IPS DF 6.9 (cell line): ENCODE data around the gene PHOX2A.
"Not testable (repeated sequence)": the region's sequence is repeated elsewhere in the genome, so short reads cannot be mapped to it uniquely, and the experiment has no call there.

ENCODE experiments used
- DNase-seq: peaks from one replicate; pipeline ENCODE4 v3.0.0-alpha.2; 2013; ENCODE audit warnings: low read depth, low spot score
- H3K27ac ChIP-seq: one replicate; pipeline ENCODE4 v1.5.1; 2013; ENCODE audit warnings: low read length, control low read depth
- H3K27me3 ChIP-seq: 2 replicates; pipeline ENCODE4 v1.6.1; 2013; ENCODE audit warnings: mild to moderate bottlenecking, low read length; ENCODE audit not compliant: control insufficient read depth, insufficient read depth
- H3K36me3 ChIP-seq: 2 replicates; pipeline ENCODE4 v1.6.1; 2013; ENCODE audit warnings: low read length; ENCODE audit not compliant: control insufficient read depth, insufficient read depth
- H3K4me1 ChIP-seq: 2 replicates; pipeline ENCODE4 v1.6.1; 2013; ENCODE audit warnings: low read length; ENCODE audit not compliant: control insufficient read depth, insufficient read depth
- H3K4me3 ChIP-seq: 2 replicates; pipeline ENCODE4 v1.5.1; 2013; ENCODE audit warnings: mild to moderate bottlenecking, low read length
- H3K9me3 ChIP-seq: 2 replicates; pipeline ENCODE4 v1.6.1; 2013; ENCODE audit warnings: low read length, inconsistent platforms; ENCODE audit not compliant: control insufficient read depth, insufficient read depth
- WGBS: extraction: QIAGEN DNeasy Blood & Tissue Kit; methylation state at CpG from one replicate; pipeline ENCODE4 v1.1.7; 2013; ENCODE audit warnings: mixed read lengths, missing lambda C conversion rate; ENCODE audit not compliant: insufficient read length, insufficient coverage; 5-methylcytosine and 5-hydroxymethylcytosine counted together

Gene PHOX2A

DNA sequence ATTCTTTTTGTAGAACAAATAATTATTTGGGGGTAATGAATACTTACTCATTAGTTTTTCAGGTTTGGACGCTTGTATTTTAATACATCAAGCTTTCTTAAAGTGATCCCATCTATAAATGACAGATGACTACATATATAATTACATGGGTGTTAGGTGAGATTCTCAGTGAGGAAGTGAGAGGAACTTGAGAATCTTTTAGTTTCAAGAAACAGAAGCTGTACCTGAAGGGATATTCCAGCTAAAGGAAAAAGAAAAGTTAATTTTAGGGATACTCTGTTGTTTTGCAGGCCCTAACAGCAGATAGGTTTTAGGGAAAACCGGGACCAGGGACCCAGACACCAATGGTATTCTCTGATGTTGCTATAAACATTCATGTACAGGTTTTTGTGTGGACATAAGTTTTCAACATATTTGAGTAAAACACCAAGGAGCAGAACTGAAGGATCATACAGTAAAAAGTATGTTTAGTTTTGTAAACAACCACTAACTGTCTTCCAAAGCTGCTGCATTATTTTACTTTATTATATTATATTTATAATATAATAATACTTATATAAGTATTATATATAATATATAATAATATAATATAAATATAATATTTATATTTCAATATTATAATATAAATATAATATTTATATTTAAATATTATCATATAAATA, 24.1 kb upstream of the PHOX2A start:
- Histone ChIP-seq H3K27ac (no peak overlapping the region), H3K4me3 (no peak overlapping the region), H3K36me3 (no peaks in the 10 kb centered on the region), H3K9me3 (no peaks in the 10 kb centered on the region), H3K27me3 (no peaks in the 10 kb centered on the region), H3K4me1 (no peaks in the 10 kb centered on the region)
- WGBS: no CpG with 5 or more reads among the region's 2 CpGs
- DNase-seq: no peak

GRCh38 chr11:72266960-72267359, 23.0 kb upstream of the PHOX2A start:
- DNase-seq, H3K27me3 ChIP-seq, H3K27ac ChIP-seq, H3K4me1 ChIP-seq, H3K36me3 ChIP-seq, H3K9me3 ChIP-seq, H3K4me3 ChIP-seq: not testable (repeated sequence)
- no CpG with 5 or more reads among the region's 5 CpGs for WGBS

- no peak for DNase-seq
- Histone ChIP-seq H3K4me3 (no peak overlapping the region), H3K36me3 (no peaks in the 10 kb centered on the region), H3K4me1 (no peaks in the 10 kb centered on the region), H3K9me3 (no peaks in the 10 kb centered on the region), H3K27ac (no peak overlapping the region), H3K27me3 (no peaks in the 10 kb centered on the region)
These were observed 22.0 kb upstream of the PHOX2A start for GRCh38 chr11:72265951-72266350.

- no CpG with 5 or more reads among the region's 4 CpGs for WGBS
These were observed 19.4 kb upstream of the PHOX2A start for GRCh38 chr11:72263361-72263760.

DNA sequence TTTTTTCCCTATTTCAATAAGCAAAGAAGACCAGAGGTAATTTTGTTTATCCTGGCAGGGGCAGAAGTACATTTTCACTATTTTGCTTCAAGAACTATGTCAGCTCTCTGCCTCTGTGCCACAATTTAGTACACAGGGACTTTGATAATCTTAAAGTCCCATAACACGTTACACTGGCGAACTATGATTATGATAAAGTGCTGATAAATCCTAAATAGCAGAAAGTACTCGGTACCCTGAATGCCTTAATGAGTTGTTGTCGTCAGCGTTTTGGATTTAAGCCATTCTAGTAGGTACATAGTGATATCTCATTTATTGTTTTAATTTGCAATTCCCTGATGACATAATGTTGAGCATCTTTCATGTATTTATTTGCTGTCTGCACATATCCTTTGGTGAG, 16.6 kb upstream of the PHOX2A start:
- no peak for DNase-seq
- Histone ChIP-seq H3K36me3 (no peaks in the 10 kb centered on the region), H3K27ac (no peak overlapping the region), H3K9me3 (no peaks in the 10 kb centered on the region), H3K27me3 (no peaks in the 10 kb centered on the region), H3K4me1 (no peaks in the 10 kb centered on the region), H3K4me3 (no peak overlapping the region)
- no CpG with 5 or more reads among the region's 5 CpGs for WGBS

More at GRCh38 chr11:72263361-72263760, 19.4 kb upstream of the PHOX2A start:
- H3K27me3 ChIP-seq: no peaks in the 10 kb centered on the region
- no peaks in the 10 kb centered on the region for H3K9me3 ChIP-seq
- no peaks in the 10 kb centered on the region for H3K4me1 ChIP-seq
- H3K4me3 ChIP-seq: no peak overlapping the region
- no peaks in the 10 kb centered on the region for H3K36me3 ChIP-seq
- H3K27ac ChIP-seq: no peak overlapping the region
- DNase-seq: no peak

GRCh38 chr11:72259490-72259889, 15.5 kb upstream of the PHOX2A start:
- no peaks in the 10 kb centered on the region for H3K4me1 ChIP-seq
- no peak overlapping the region for H3K27ac ChIP-seq
- no peak overlapping the region for H3K4me3 ChIP-seq
- no peaks in the 10 kb centered on the region for H3K27me3 ChIP-seq
- no peaks in the 10 kb centered on the region for H3K9me3 ChIP-seq
- DNase-seq: no peak
- no CpG with 5 or more reads among the region's 2 CpGs for WGBS
- no peaks in the 10 kb centered on the region for H3K36me3 ChIP-seq

DNA sequence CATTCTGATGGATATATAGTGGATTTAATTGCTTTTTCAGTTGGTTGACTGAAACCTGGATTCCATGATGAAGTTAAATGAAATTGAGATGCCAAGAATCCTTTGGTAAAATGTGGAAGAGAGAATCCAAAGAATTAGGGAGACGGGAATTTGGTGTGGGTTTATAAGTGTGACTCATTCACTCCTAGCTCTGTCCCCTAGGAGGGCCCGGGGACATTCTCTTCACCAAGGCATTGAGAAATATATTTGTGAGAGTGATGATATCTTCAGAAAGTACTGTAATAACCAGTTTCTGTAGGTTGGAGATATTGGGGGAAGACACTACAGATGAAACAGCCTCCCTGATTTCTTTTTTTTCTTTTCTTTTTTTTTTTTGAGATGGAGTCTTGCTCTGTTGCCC, 13.6 kb upstream of the PHOX2A start:
- no peak for DNase-seq
- Histone ChIP-seq H3K36me3 (no peaks in the 10 kb centered on the region), H3K4me3 (no peak overlapping the region), H3K4me1 (no peaks in the 10 kb centered on the region), H3K9me3 (no peaks in the 10 kb centered on the region), H3K27me3 (no peaks in the 10 kb centered on the region), H3K27ac (no peak overlapping the region)
- no CpG with 5 or more reads among the region's 2 CpGs for WGBS

- no peak for DNase-seq
- no CpG with 5 or more reads among the region's 5 CpGs for WGBS
- Histone ChIP-seq H3K9me3 (no peaks in the 10 kb centered on the region), H3K27ac (no peak overlapping the region), H3K27me3 (no peaks in the 10 kb centered on the region), H3K4me1 (no peaks in the 10 kb centered on the region), H3K36me3 (no peaks in the 10 kb centered on the region), H3K4me3 (no peak overlapping the region)
These were observed 10.5 kb upstream of the PHOX2A start for GRCh38 chr11:72254299-72254993.

- no peaks in the 10 kb centered on the region for H3K36me3 ChIP-seq
- no CpG with 5 or more reads among the region's 3 CpGs for WGBS
- no peaks in the 10 kb centered on the region for H3K27me3 ChIP-seq
- no peaks in the 10 kb centered on the region for H3K4me1 ChIP-seq
- no peak for DNase-seq
- H3K4me3 ChIP-seq: no peak overlapping the region
- no peak overlapping the region for H3K27ac ChIP-seq
- H3K9me3 ChIP-seq: no peaks in the 10 kb centered on the region
These were observed 9.4 kb upstream of the PHOX2A start for GRCh38 chr11:72253392-72253791.

DNA sequence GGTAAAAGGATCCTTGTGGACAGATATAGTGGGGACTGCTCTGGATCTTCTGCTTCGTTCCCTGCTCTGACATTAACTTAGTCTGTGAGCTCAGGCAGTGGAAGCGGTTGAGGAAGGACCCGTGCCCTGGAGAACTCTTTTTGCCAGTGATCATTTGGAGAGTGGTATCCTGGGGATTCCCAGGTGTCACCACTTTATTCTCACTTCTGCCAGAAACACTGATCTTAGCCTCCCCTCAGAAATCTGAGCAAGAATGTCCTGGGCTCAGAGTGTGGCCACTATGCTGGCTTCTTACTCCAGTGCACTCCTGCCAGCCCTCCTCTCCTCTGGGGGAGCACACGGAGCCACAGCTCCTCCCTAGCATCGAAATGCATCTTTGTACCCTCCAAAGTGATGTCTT, 7.6 kb upstream of the PHOX2A start:
- Histone ChIP-seq H3K27me3 (peaks cover 12% of the 10 kb centered on the region), H3K9me3 (no peaks in the 10 kb centered on the region), H3K4me1 (no peaks in the 10 kb centered on the region), H3K36me3 (no peaks in the 10 kb centered on the region), H3K4me3 (no peak overlapping the region), H3K27ac (no peak overlapping the region)
- no CpG with 5 or more reads among the region's 5 CpGs for WGBS
- no peak for DNase-seq
